ENCODE results near the gene SETD1A. TPM values are rescaled to one million over a fixed set of nuclear protein-coding genes. Genes with fewer than 3 reads are reported as not detected.
"Not testable (repeated sequence)": the region's sequence is repeated elsewhere in the genome, so short reads cannot be mapped to it uniquely, and the experiment has no call there.

Gene SETD1A
- total and polyA plus RNA-seq, 7 experiments from 2014 or later = 1.3 to 47.2 (median 32.9) TPM

- no peak for ATAC-seq
- no peaks in the 10 kb centered on the region for H3K9me3 ChIP-seq (ENCODE audit: control insufficient read depth in 2 of 3, low read length in 3 of 3)
- intact Hi-C loops (cut with micrococcal nuclease) = no loop called here
- H3K4me1 ChIP-seq (ENCODE audit: control insufficient read depth in 2 of 2, insufficient read depth in 2 of 2, low read length in 2 of 2) = peaks cover 5 to 8% of the 10 kb centered on the region in 2 donors
- H3K27me3 Mint-ChIP-seq = no peaks in the 10 kb centered on the region
- peaks cover 0 to under 1% (median 0%) of the 10 kb centered on the region in 3 experiments for H3K36me3 ChIP-seq (ENCODE audit: control insufficient read depth in 2 of 3, insufficient read depth in 3 of 3, low read length in 3 of 3)
- no peak for DNase-seq
- CTCF ChIA-PET = no interaction called here
- peak overlapping the region in 5 of 9 donors; percentile 11 to 84 (median 68) for H3K27ac Mint-ChIP-seq
- H3K4me3 ChIP-seq (ENCODE audit: low read length) = no peak overlapping the region
- no peaks in the 10 kb centered on the region for H3K9me3 Mint-ChIP-seq
- H3K27me3 ChIP-seq (ENCODE audit: control insufficient read depth in 2 of 2, insufficient read depth in 2 of 2, low read length in 2 of 2) = no peaks in the 10 kb centered on the region
- H3K4me3 Mint-ChIP-seq = no peak overlapping the region
- POLR2A ChIA-PET = interaction anchor here (0.9 kb wide), 1 partner anchor 124 kb away, joined by 3 read pairs; no protein-coding TSS in a partner anchor
- H3K36me3 Mint-ChIP-seq = peaks cover 0 to 5% (median under 1%) of the 10 kb centered on the region in 5 donors
- H3K27ac ChIP-seq (ENCODE audit: low read depth, low read length) = no peak overlapping the region
- H3K4me1 Mint-ChIP-seq = peaks cover 15 to 39% (median 19%) of the 10 kb centered on the region in 7 donors
Measured at GRCh38 chr16:30937692-30938091, 19.9 kb upstream of the SETD1A start.

GRCh38 chr16:30939571-30939970, 18.0 kb upstream of the SETD1A start:
- H3K27me3 Mint-ChIP-seq; ATAC-seq; DNase-seq; H3K4me3 Mint-ChIP-seq; H3K4me1 ChIP-seq (ENCODE audit: control insufficient read depth in 2 of 2, insufficient read depth in 2 of 2, low read length in 2 of 2); H3K9me3 ChIP-seq (ENCODE audit: control insufficient read depth in 2 of 3, low read length in 3 of 3); H3K27me3 ChIP-seq (ENCODE audit: control insufficient read depth in 2 of 2, insufficient read depth in 2 of 2, low read length in 2 of 2); H3K4me3 ChIP-seq (ENCODE audit: low read length); H3K36me3 ChIP-seq (ENCODE audit: control insufficient read depth in 2 of 3, insufficient read depth in 3 of 3, low read length in 3 of 3); H3K9me3 Mint-ChIP-seq; H3K27ac Mint-ChIP-seq; H3K27ac ChIP-seq (ENCODE audit: low read depth, low read length); intact Hi-C loops (cut with micrococcal nuclease): not testable (repeated sequence)
- peaks cover 0 to 10% (median 5%) of the 10 kb centered on the region in 5 donors for H3K36me3 Mint-ChIP-seq
- H3K4me1 Mint-ChIP-seq = peaks cover 13 to 41% (median 19%) of the 10 kb centered on the region in 7 donors
- ChIA-PET POLR2A (interaction anchor here (0.6 to 2.0 kb wide), 4 partner anchors 10 to 224 kb away, joined by 3 to 6 read pairs (median 4); no protein-coding TSS in a partner anchor), CTCF (interaction anchor here (0.6 to 3.8 kb wide), 4 partner anchors 15 to 152 kb away, joined by 3 to 20 read pairs (median 6); no protein-coding TSS in a partner anchor)

DNA sequence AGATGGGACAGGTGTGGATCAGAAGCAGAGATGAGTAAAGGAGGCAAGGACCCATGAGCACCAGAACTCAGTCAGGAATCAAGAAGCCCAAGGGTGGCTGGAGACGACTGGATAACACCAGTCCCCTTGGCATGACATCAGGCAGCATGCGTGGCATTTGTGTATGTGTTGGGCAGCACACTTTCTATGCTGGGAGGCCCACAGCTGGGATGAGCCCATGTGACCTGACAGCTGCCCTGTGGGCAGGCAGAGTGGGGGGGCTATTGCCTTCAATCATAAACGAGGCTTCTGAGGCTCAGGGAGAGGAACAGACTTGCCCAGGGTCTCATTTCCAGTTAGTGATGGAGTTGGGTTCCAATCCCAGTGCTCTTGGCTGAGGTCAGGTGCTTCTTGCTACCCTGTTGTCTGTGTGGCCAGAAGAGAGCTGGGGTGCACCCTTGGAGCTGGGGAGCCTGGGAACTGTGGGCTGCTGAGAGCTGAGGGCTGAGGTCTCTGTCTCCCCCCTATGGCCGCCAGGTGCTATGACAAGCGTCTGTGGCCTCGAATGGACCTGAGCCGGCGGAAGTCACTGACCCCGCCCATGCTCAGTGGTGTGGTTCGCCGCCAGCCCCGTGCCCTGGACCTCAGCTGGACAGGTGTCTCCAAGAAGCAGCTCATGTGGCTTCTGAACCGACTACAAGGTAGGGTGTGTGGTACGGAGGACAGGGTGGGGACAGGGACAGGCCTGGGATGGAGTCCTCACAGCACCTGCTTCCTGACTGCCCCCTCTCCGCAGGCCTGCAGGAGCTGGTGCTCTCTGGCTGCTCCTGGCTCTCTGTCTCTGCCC, 15.7 kb upstream of the SETD1A start:
- peaks cover 0 to 11% (median 3%) of the 10 kb centered on the region in 5 donors for H3K36me3 Mint-ChIP-seq
- H3K4me3 Mint-ChIP-seq = peak overlapping the region in 2 of 10 donors; percentile 32 to 69
- H3K27me3 Mint-ChIP-seq = no peaks in the 10 kb centered on the region
- Histone ChIP-seq H3K4me3 (ENCODE audit: low read length) (no peak overlapping the region), H3K36me3 (ENCODE audit: control insufficient read depth in 2 of 3, insufficient read depth in 3 of 3, low read length in 3 of 3) (no peaks in the 10 kb centered on the region), H3K4me1 (ENCODE audit: control insufficient read depth in 2 of 2, insufficient read depth in 2 of 2, low read length in 2 of 2) (peaks cover 5 to 8% of the 10 kb centered on the region in 2 donors), H3K27me3 (ENCODE audit: control insufficient read depth in 2 of 2, insufficient read depth in 2 of 2, low read length in 2 of 2) (no peaks in the 10 kb centered on the region), H3K27ac (ENCODE audit: low read depth, low read length) (no peak overlapping the region), H3K9me3 (ENCODE audit: control insufficient read depth in 2 of 3, low read length in 3 of 3) (no peaks in the 10 kb centered on the region)
- DNase-seq (peak; percentile 33 to 76 (median 44)), ATAC-seq (peak; percentile 99)
- peak overlapping the region in 5 of 9 donors; percentile 15 to 59 (median 55) for H3K27ac Mint-ChIP-seq
- ChIA-PET CTCF (interaction anchor here (0.5 to 3.8 kb wide), 8 partner anchors 10 to 899 kb away, joined by 3 to 20 read pairs (median 3); no protein-coding TSS in a partner anchor), POLR2A (interaction anchor here (1.4 kb wide), 1 partner anchor 97 kb away, joined by 6 read pairs; no protein-coding TSS in a partner anchor)
- H3K9me3 Mint-ChIP-seq = no peaks in the 10 kb centered on the region
- intact Hi-C loops (cut with micrococcal nuclease) = loop anchor here (1.0 kb wide), 2 partner anchors 19 to 98 kb away; partner anchors contain the start of gene FBXL19 (in 1 of the 2)
- H3K4me1 Mint-ChIP-seq = peaks cover 5 to 32% (median 13%) of the 10 kb centered on the region in 7 donors

DNA sequence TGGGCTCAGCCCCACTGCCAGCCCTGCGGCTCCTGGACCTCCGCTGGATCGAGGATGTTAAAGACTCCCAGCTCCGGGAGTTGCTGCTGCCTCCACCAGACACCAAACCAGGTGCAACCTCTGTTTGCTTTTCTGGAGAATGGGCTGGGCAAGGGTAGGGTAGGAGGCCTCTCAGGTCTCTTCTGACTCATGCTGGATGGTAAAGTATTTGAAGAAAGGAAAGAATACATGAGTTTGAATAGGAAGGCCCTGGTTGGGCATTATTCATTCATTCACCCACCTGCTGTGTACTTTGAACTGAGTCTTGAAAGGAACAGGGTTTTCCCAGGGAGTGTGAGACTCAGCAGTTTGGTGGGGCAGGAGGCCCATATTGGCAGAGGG, 15.1 kb upstream of the SETD1A start:
- H3K36me3 Mint-ChIP-seq = peaks cover 0 to 11% (median 3%) of the 10 kb centered on the region in 5 donors
- H3K9me3 Mint-ChIP-seq = no peaks in the 10 kb centered on the region
- Histone ChIP-seq H3K27me3 (ENCODE audit: control insufficient read depth in 2 of 2, insufficient read depth in 2 of 2, low read length in 2 of 2) (no peaks in the 10 kb centered on the region), H3K36me3 (ENCODE audit: control insufficient read depth in 2 of 3, insufficient read depth in 3 of 3, low read length in 3 of 3) (no peaks in the 10 kb centered on the region), H3K4me3 (ENCODE audit: low read length) (no peak overlapping the region), H3K9me3 (ENCODE audit: control insufficient read depth in 2 of 3, low read length in 3 of 3) (no peaks in the 10 kb centered on the region), H3K4me1 (ENCODE audit: control insufficient read depth in 2 of 2, insufficient read depth in 2 of 2, low read length in 2 of 2) (peaks cover 5 to 8% of the 10 kb centered on the region in 2 donors), H3K27ac (ENCODE audit: low read depth, low read length) (no peak overlapping the region)
- ChIA-PET CTCF (interaction anchor here (0.7 to 3.8 kb wide), 7 partner anchors 10 to 899 kb away, joined by 3 to 20 read pairs (median 3); no protein-coding TSS in a partner anchor), POLR2A (interaction anchor here (0.8 to 1.4 kb wide), 2 partner anchors 98 to 128 kb away, joined by 3 to 6 read pairs; no protein-coding TSS in a partner anchor)
- DNase-seq (no peak), ATAC-seq (no peak)
- peaks cover 3 to 27% (median 12%) of the 10 kb centered on the region in 7 donors for H3K4me1 Mint-ChIP-seq
- intact Hi-C loops (cut with micrococcal nuclease) = loop anchor here (1.0 kb wide), 2 partner anchors 19 to 98 kb away; partner anchors contain the start of gene FBXL19 (in 1 of the 2)
- H3K27ac Mint-ChIP-seq = peak overlapping the region in 2 of 9 donors; percentile 15 to 58
- peak overlapping the region in 1 of 10 donors; percentile 69 for H3K4me3 Mint-ChIP-seq
- H3K27me3 Mint-ChIP-seq = no peaks in the 10 kb centered on the region

- intact Hi-C loops (cut with micrococcal nuclease) = no loop called here
- Histone ChIP-seq H3K36me3 (ENCODE audit: control insufficient read depth in 2 of 3, insufficient read depth in 3 of 3, low read length in 3 of 3) (no peaks in the 10 kb centered on the region), H3K4me3 (ENCODE audit: low read length) (no peak overlapping the region), H3K9me3 (ENCODE audit: control insufficient read depth in 2 of 3, low read length in 3 of 3) (no peaks in the 10 kb centered on the region), H3K27ac (ENCODE audit: low read depth, low read length) (no peak overlapping the region), H3K4me1 (ENCODE audit: control insufficient read depth in 2 of 2, insufficient read depth in 2 of 2, low read length in 2 of 2) (peaks cover 5 to 10% of the 10 kb centered on the region in 2 donors), H3K27me3 (ENCODE audit: control insufficient read depth in 2 of 2, insufficient read depth in 2 of 2, low read length in 2 of 2) (no peaks in the 10 kb centered on the region)
- peaks cover 0 to 11% (median 3%) of the 10 kb centered on the region in 5 donors for H3K36me3 Mint-ChIP-seq
- ATAC-seq (no peak), DNase-seq (no peak)
- H3K4me3 Mint-ChIP-seq = no peak overlapping the region
- no peaks in the 10 kb centered on the region for H3K9me3 Mint-ChIP-seq
- peaks cover 1 to 20% (median 14%) of the 10 kb centered on the region in 7 donors for H3K4me1 Mint-ChIP-seq
- no peaks in the 10 kb centered on the region for H3K27me3 Mint-ChIP-seq
- CTCF ChIA-PET = interaction anchor here (0.6 to 1.2 kb wide), 4 partner anchors 9 to 196 kb away, joined by 3 to 4 read pairs (median 4); no protein-coding TSS in a partner anchor
- no peak overlapping the region for H3K27ac Mint-ChIP-seq
- POLR2A ChIA-PET = interaction anchor here (0.7 to 0.9 kb wide), 2 partner anchors 10 to 181 kb away, joined by 3 to 4 read pairs; no protein-coding TSS in a partner anchor
Measured at GRCh38 chr16:30944352-30944751, 13.2 kb upstream of the SETD1A start.

DNA sequence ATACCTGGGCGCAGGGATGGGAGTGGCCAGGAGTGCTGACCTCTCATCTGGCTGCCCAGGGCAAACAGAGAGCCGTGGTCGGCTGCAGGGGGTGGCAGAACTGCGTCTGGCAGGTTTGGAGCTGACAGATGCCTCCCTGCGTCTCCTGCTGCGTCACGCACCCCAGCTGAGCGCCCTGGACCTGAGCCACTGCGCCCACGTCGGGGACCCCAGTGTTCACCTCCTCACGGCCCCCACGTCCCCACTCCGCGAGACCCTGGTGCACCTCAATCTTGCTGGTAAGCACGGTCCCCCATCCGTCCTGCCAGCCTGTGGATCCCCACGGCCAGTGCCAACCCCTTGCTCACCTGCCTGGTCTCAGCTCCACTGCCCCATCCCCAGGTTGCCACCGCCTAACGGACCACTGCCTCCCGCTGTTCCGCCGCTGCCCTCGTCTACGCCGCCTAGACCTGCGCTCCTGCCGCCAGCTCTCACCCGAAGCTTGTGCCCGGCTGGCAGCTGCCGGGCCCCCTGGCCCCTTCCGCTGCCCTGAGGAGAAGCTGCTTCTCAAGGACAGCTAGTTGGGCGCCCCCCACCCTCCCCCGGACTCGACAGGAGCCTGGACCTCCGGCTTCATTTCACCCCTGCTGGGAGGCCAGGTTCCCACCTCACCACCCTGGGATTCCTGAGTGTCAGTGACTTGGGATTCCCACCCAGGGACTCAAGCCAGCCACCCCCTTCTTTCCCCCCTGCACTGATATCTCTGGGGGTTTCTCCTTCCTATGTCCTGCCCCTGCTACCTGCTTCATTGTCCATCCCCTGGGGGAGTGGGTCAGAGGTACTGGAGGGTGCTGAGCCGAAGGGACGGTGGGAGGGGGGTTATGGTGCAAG, 10.6 kb upstream of the SETD1A start:
- POLR2A ChIA-PET = no interaction called here
- H3K4me3 Mint-ChIP-seq = peak overlapping the region in 4 of 10 donors; percentile 31 to 73 (median 49)
- CTCF ChIA-PET = interaction anchor here (1.2 kb wide), 1 partner anchor 12 kb away, joined by 3 read pairs; no protein-coding TSS in a partner anchor
- no peaks in the 10 kb centered on the region for H3K27me3 ChIP-seq (ENCODE audit: control insufficient read depth in 2 of 2, insufficient read depth in 2 of 2, low read length in 2 of 2)
- H3K9me3 ChIP-seq (ENCODE audit: control insufficient read depth in 2 of 3, low read length in 3 of 3) = no peaks in the 10 kb centered on the region
- peaks cover 16 to 20% of the 10 kb centered on the region in 2 donors for H3K4me1 ChIP-seq (ENCODE audit: control insufficient read depth in 2 of 2, insufficient read depth in 2 of 2, low read length in 2 of 2)
- DNase-seq = no peak
- H3K4me1 Mint-ChIP-seq = peaks cover 13 to 25% (median 18%) of the 10 kb centered on the region in 7 donors
- peaks cover 0 to 1% (median 0%) of the 10 kb centered on the region in 11 donors for H3K9me3 Mint-ChIP-seq
- no peak overlapping the region for H3K4me3 ChIP-seq (ENCODE audit: low read length)
- H3K27me3 Mint-ChIP-seq = no peaks in the 10 kb centered on the region
- intact Hi-C loops (cut with micrococcal nuclease) = no loop called here
- peak overlapping the region in 3 of 9 donors; percentile 25 to 62 (median 29) for H3K27ac Mint-ChIP-seq
- H3K27ac ChIP-seq (ENCODE audit: low read depth, low read length) = no peak overlapping the region
- peaks cover 0 to 13% (median 3%) of the 10 kb centered on the region in 5 donors for H3K36me3 Mint-ChIP-seq
- no peak for ATAC-seq
- H3K36me3 ChIP-seq (ENCODE audit: control insufficient read depth in 2 of 3, insufficient read depth in 3 of 3, low read length in 3 of 3) = no peaks in the 10 kb centered on the region
